ENCODE measurements around the gene TAS1R3. TPM values are rescaled to one million over a fixed set of nuclear protein-coding genes. Genes with fewer than 3 reads are reported as not detected.

Gene TAS1R3
- total RNA-seq, 1 experiment from 2014 or later: 0.22 TPM

- no peak for DNase-seq (ENCODE audit: low spot score)
- no peak overlapping the region for H3K4me3 Mint-ChIP-seq
- no peak overlapping the region for H3K27ac Mint-ChIP-seq
- no peak for ATAC-seq
- no peaks in the 10 kb centered on the region for H3K27me3 Mint-ChIP-seq (ENCODE audit: low read depth)
- ChIA-PET POLR2A (interaction anchor here (1.0 kb wide), 1 partner anchor 265 kb away, joined by 3 read pairs; no protein-coding TSS in a partner anchor), CTCF (no interaction called here)
- H3K4me1 Mint-ChIP-seq: no peaks in the 10 kb centered on the region
- no peaks in the 10 kb centered on the region for H3K9me3 Mint-ChIP-seq
- H3K36me3 Mint-ChIP-seq: no peaks in the 10 kb centered on the region
- no peak for TF ChIP-seq NFATC4 (CRISPR knock-in tag; IDR thresholded peaks at IDR 0.05)
- TF ChIP-seq ATF3 (CRISPR knock-in tag; conservative IDR thresholded peaks at IDR 0.05): no peak
Measured at GRCh38 chr1:1297802-1298424, 33.2 kb upstream of the TAS1R3 start.

- ATAC-seq (peak; percentile 68), DNase-seq (ENCODE audit: low spot score) (peak; percentile 86)
- Mint-ChIP-seq H3K27me3 (ENCODE audit: low read depth) (no peaks in the 10 kb centered on the region), H3K4me1 (no peaks in the 10 kb centered on the region), H3K9me3 (no peaks in the 10 kb centered on the region), H3K36me3 (no peaks in the 10 kb centered on the region), H3K27ac (no peak overlapping the region), H3K4me3 (no peak overlapping the region)
- ChIA-PET CTCF (interaction anchor here (0.9 to 7.6 kb wide), 5 partner anchors 7 to 302 kb away, joined by 3 to 81 read pairs (median 6); partner anchors contain the start of gene UBE2J2), POLR2A (interaction anchor here (1.0 kb wide), 1 partner anchor 266 kb away, joined by 3 read pairs; no protein-coding TSS in a partner anchor)
- TF ChIP-seq SMAD4 (CRISPR knock-in tag; IDR thresholded peaks at IDR 0.05) (0 out of 2 replicates have a peak, but pooled peaks have one; percentile 31), ZNF671 (CRISPR knock-in tag; IDR thresholded peaks at IDR 0.05) (no peak), ETV6 (CRISPR knock-in tag; IDR thresholded peaks at IDR 0.05) (peak; percentile 54; the same call in 1 of the 2 replicates), SP1 (CRISPR knock-in tag; conservative IDR thresholded peaks at IDR 0.05) (0 out of 2 replicates have a peak, but pooled peaks have one; percentile 24), ZNF219 (CRISPR knock-in tag; IDR thresholded peaks at IDR 0.05; ENCODE audit: borderline replicate concordance) (0 out of 2 replicates have a peak, but pooled peaks have one; percentile 42), SOX15 (CRISPR knock-in tag; IDR thresholded peaks at IDR 0.05) (no peak), AFF4 (CRISPR knock-in tag; IDR thresholded peaks at IDR 0.05; ENCODE audit: borderline replicate concordance) (no peak), ZNF512 (CRISPR knock-in tag; IDR thresholded peaks at IDR 0.05; ENCODE audit: borderline replicate concordance) (no peak; the same call in 1 of the 2 replicates), USF2 (CRISPR knock-in tag; IDR thresholded peaks at IDR 0.05) (no peak), ZBTB43 (CRISPR knock-in tag; IDR thresholded peaks at IDR 0.05) (no peak), ZNF281 (CRISPR knock-in tag; IDR thresholded peaks at IDR 0.05) (no peak), FOXP4 (CRISPR knock-in tag; IDR thresholded peaks at IDR 0.05) (peak; percentile 76), SMAD3 (CRISPR knock-in tag; IDR thresholded peaks at IDR 0.05; ENCODE audit: borderline replicate concordance) (no peak), PREB (CRISPR knock-in tag; IDR thresholded peaks at IDR 0.05; ENCODE audit: borderline replicate concordance) (peak; percentile 19; the same call in 1 of the 2 replicates)
Measured at GRCh38 chr1:1298861-1299685, 32.0 kb upstream of the TAS1R3 start.

All from WTC11 (cell line).